CD4-positive, alpha-beta T cell treated with Interleukin-17A for 4 hours (primary cell): Measurements from ENCODE around the gene AP4M1.
A peak's percentile ranks its signal among the peaks of the same experiment; 100 is the strongest.

ENCODE experiments used
- DNase-seq: peaks from one replicate; pipeline ENCODE4 v3.0.0-alpha.2; 2020; ENCODE audit warnings: mixed read lengths

The AP4M1 gene

DNA sequence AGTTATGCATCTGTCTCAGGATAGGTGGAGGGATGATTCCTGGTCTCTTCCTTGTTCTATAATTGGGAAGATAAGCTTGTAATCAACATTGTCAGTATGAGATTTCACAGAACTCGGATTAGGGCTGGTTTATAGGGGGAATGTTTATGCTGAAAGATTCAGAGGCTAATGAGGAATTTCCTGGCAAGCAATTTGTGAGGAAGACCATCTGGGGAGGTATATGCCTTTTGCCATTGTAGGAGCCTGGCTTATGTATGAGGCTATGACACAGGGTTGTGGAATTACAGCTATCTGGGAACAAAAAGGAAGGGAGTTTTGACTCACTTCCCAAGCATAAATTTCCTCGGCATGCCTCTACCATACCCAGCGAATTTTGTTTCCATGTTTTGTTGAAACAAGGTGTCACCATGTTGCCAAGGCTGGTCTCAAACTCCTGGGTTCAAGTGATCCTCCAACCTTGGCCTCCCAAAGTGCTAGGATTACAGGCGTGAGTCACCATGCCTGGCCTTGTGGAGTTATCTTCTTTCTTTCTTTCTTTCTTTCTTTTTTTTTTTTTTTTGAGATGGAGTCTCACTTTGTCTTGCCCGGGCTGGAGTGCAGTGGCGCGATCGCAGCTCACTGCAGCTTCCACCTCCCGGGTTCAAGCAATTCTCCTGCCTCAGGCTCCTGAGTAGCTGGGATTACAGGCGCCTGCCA is 14.2 kb upstream of the AP4M1 start:
- no peak for DNase-seq

- DNase-seq = no peak
These were observed 13.3 kb upstream of the AP4M1 start for GRCh38 chr7:100088095-100088620.

DNA sequence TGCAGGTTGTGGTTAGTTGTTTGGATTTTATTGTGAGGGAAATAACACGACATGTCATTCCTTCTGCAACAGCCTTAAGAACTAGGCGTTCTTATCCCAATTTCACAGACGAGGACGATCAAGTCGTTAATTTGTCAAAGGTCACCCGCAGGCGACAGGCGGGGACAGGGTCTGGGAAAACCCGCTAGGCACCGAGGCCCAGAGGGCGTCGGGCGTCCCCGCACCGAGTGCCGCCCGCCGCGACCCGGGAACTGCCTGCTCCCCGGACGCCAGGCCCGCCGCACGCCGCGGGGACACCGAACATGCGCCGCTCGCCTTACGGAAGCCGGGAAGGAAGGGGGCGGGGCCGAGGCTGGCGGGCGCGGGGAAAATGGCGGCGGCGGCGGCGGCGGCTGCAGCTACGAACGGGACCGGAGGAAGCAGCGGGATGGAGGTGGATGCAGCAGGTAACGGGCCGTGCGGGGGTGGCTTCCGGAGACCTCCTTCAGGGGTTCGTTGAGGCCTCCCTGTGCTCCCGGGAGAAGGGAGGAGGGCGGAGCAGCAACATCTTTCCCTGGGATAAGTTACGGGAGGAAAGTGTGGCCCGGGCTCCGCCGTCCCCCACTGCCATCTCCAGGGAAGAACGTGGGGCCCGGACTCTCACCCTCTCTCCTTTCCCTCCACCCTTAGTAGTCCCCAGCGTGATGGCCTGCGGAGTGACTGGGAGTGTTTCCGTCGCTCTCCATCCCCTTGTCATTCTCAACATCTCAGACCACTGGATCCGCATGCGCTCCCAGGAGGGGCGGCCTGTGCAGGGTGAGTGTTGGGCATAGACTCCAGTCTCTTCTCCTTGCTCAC is 12.6 kb upstream of the AP4M1 start, which contains the start of gene COPS6:
Gene COPS6, plus strand, starts transcription at position 349 of the 837 bp plus-strand sequence. Its CDS starts 22 bp downstream, at position 371.
- DNase-seq = peak; percentile 91

DNA sequence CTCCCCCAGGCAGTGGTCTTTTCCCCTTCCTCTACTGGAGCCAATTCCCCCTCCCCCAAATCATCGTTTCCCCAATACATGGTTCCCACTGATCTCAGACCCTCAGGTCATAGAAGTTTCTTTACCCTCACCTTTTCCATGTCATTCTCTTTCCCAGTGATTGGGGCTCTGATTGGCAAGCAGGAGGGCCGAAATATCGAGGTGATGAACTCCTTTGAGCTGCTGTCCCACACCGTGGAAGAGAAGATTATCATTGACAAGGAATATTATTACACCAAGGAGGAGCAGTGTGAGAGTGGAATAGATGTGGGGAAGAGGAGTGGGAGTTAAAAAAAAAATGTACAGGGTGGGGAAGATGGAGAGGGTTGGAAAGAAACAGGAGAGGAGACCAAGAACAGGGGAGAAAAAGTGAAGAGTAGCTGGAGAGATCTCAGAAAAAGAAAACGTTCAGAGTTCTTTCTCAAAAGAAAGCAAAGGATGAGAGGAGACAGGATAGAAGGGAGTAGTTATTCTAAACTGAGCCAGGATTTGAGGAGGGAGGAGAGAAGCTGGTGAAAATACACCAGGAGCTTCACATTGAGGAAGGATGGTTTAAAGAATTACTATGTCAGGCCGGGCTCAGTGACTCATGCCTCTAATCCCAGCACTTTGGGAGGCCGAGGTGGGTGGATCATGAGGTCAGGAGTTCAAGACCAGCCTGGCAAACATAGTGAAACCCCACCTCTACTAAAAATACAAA is 11.8 kb upstream of the AP4M1 start:
- no peak for DNase-seq

GRCh38 chr7:100090527-100091410 is 10.7 kb upstream of the AP4M1 start:
- no peak for DNase-seq

GRCh38 chr7:100091411-100092181 is 9.8 kb upstream of the AP4M1 start:
- no peak for DNase-seq

DNA sequence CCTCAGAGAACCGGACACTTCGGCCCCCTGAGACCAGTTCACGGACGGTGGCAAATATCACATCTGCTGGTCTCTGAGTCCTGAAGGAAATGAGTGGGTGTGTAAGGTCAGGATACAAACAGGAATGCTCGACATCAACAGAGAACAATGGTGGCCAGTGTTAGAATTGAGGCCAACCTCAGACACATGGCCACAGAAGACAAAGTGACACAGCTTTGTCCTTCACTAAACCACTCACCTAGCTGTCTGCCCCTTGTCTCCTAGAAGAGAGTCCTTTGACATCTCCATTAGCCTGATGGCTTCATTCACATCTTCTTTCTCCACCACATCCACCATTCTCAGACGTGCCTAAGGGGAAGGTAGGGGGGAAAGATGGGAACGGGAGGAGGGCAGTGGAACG is 8.4 kb upstream of the AP4M1 start:
- no peak for DNase-seq

DNA sequence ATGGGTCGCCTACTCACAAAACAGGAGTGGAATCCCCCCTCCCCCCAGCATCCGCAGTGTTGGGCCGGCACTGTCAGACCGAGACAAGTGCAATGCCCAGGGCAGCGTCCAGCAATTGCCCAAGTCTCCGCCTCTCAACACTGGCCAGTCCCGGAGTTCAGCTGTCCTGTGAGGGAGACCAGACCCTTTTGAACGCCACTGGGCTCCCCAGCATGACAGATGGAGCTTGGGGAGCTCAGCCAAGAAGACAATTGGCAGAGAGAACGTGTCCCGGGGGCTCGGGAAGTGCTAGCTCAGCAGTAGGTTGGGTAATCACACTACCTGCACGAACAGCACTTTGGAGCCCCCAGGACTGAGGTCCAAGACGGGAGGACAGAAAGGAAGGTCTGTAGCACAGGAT is 7.9 kb upstream of the AP4M1 start:
- no peak for DNase-seq

DNA sequence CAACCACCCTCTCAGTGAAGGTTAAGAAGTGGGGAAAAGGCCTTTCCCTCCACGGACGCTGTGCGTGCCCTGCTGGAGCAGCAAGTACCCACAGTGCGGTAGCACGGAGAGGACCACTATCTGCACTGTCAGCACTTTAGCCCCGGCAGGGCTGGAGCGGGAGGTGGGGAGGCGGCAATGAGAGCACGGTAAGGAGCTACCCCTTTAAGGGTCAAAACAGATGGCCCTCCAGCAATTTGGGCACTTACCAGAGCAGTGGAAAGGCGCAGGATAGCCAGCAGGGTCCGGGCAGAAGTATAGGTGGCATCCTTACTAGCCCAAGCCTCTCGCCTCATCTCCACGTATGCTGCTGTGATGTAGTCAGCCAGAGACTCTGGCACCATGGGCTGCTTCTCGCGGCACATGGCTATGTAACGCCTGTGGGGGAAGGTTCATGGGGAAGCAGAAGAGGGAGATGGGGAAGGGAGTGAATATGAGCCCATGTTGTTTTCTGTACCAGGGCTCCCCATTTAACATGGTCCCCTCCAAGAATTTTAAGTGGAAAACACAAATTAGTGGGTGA is 7.4 kb upstream of the AP4M1 start:
- no peak for DNase-seq

- no peak for DNase-seq
These were observed 6.2 kb upstream of the AP4M1 start for GRCh38 chr7:100095289-100095688.

DNA sequence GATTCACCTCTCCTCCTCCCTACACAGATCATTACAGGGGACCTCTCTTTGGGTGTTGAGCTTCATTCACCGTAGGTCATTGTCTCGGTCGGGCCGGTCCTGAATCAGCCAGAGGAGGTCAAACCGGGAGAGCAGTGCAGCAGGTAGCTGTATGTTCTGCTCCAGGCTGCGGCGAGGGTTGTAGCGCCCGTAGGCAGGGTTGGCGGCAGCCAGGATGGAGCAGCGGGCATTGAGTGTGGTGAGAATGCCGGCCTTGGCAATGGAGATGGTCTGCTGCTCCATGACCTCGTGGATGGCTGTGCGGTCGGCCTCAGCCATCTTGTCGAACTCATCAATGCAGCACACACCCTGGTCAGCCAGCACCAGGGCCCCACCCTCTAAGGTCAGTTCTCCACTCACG is 5.7 kb upstream of the AP4M1 start:
- DNase-seq = no peak

- no peak for DNase-seq
These were observed 2.5 kb upstream of the AP4M1 start for GRCh38 chr7:100098913-100099312.

- no peak for DNase-seq
These were observed 2.0 kb upstream of the AP4M1 start for GRCh38 chr7:100099452-100099851.

DNA sequence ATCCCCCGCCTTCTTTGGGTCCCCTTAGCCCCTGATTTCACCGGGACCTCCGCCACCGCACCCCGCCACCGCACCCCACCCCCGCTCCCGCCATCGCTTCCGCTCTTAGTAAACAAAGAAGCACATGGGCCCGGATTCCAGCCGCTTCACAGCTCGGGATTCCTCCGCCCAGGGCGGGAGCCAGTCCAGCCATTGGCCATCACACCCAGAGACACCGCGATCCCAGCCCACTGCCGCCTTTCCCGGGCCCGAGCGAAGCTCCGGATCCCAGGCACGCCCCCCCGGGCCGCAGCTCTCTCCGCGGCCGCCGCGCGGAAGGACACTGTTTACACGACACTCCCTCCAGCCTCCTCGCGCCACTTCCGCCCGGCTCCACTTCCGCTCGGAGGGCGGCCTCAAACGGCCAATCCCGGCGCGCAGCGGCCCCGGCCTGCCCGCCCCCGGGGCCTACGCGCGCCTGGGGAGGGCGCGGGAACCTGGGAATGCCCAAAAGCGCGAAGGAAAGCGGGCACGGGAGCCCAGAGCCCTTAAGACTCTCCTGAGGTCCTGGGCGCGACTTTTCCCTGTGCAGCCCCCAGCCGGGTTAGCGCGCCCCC is 925 bp upstream of the AP4M1 start:
- peak; percentile 87 for DNase-seq

- DNase-seq = no peak
These were observed 1.8 kb downstream of the AP4M1 start for GRCh38 chr7:100102950-100103840.

- no peak for DNase-seq
These were observed 4.1 kb downstream of the AP4M1 start for GRCh38 chr7:100105534-100105933.

- no peak for DNase-seq
These were observed 5.2 kb downstream of the AP4M1 start for GRCh38 chr7:100106633-100107032.

DNA sequence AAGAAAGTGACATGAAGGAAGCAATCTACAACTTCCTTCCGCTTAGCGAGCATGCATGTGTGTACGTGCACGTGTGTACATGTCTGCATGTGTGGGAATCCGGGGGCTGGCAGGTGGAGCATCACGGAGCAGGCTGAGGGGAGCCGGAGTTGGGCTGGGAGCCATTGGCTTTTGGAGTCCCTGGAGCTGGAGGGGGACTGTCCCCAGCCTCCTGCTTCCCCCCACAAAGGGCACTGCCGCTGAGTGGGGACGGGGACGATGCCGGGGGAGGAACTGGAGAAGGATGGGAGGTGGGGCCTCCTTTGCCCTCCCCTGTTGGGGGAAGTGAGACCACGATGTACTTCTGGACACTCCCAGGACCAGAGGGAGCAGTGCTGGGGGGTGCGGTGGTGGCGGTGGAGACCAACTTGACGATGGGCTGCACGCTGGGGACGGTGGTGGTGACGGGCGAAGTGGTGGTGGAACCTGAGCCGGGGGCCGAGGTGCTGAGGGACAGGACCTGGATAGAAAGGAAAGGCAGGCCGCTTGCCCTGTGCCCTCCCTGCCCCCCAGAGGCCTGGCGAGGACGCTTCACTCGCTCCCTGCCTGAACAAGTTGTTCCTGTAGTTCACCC is 5.8 kb downstream of the AP4M1 start:
- DNase-seq = no peak

DNA sequence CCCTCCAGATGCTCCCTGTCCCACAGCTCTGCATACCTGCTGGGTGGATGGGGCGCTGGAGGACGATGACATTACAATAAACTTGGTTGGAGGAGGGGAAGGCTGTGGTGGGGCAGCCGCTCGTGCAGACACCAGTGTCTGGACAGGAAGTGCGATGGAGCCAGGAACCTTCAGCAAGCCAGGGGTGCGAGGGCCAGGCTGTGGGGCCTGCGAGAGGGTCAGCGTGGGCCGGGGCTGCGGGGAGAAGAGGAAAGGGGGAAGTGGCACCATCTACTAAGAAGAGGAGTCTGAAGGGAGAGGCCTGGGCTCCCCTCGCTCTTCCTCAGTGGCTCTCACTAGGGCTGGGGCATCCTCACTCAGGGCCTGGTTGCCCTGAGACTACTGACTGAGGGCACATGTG is 6.4 kb downstream of the AP4M1 start:
- no peak for DNase-seq
